H9 (cell line): ENCODE measurements around the gene ACBD6. TPM values are rescaled to one million over a fixed set of nuclear protein-coding genes. Genes with fewer than 3 reads are reported as not detected.

Experiments
- DNase-seq: peaks from one replicate; pipeline ENCODE4 v3.0.0-alpha.2; 2017
- H2AFZ ChIP-seq: one replicate; pipeline ENCODE4 v1.6.1; 2013; ENCODE audit warnings: mild to moderate bottlenecking, low read length, control low read depth, moderate library complexity
- H2AK5ac ChIP-seq: 2 replicates; pipeline ENCODE4 v1.6.1; 2013; ENCODE audit warnings: low read length, control low read depth, mixed read lengths; ENCODE audit not compliant: insufficient read length
- H2BK120ac ChIP-seq: one replicate; pipeline ENCODE4 v1.6.1; 2013; ENCODE audit warnings: low read depth, mild to moderate bottlenecking, low read length, control low read depth, inconsistent platforms; ENCODE audit not compliant: poor library complexity, severe bottlenecking
- H2BK12ac ChIP-seq: 2 replicates; pipeline ENCODE4 v1.6.1; 2013; ENCODE audit warnings: low read length, control low read depth, mixed read lengths, low read depth; ENCODE audit not compliant: insufficient read length
- H2BK15ac ChIP-seq: 2 replicates; pipeline ENCODE4 v1.6.1; 2013; ENCODE audit warnings: low read depth, low read length, control low read depth
- H2BK20ac ChIP-seq: one replicate; pipeline ENCODE4 v1.6.1; 2013; ENCODE audit warnings: low read depth, mild to moderate bottlenecking, low read length, control low read depth, inconsistent platforms; ENCODE audit not compliant: poor library complexity, severe bottlenecking
- H2BK5ac ChIP-seq: 2 replicates; pipeline ENCODE4 v1.6.1; 2013; ENCODE audit warnings: low read length, control low read depth, mixed read lengths; ENCODE audit not compliant: insufficient read length
- H3K14ac ChIP-seq: 2 replicates; pipeline ENCODE4 v1.6.1; 2013; ENCODE audit warnings: low read length, control low read depth; ENCODE audit not compliant: insufficient read depth
- H3K18ac ChIP-seq: 2 replicates; pipeline ENCODE4 v1.6.1; 2013; ENCODE audit warnings: low read depth, mild to moderate bottlenecking, mixed read lengths, low read length, control low read depth; ENCODE audit not compliant: insufficient read length
- H3K23ac ChIP-seq: 2 replicates; pipeline ENCODE4 v1.6.1; 2013; ENCODE audit warnings: low read length, control low read depth, mixed read lengths, low read depth; ENCODE audit not compliant: insufficient read length
- H3K23me2 ChIP-seq: 2 replicates; pipeline ENCODE4 v1.6.1; 2013; ENCODE audit warnings: low read depth, mild to moderate bottlenecking, mixed read lengths, low read length, control low read depth; ENCODE audit not compliant: insufficient read length, poor library complexity, severe bottlenecking
- H3K27ac ChIP-seq: 2 replicates; pipeline ENCODE4 v1.5.1; 2013; ENCODE audit warnings: low read length, control low read depth, mixed read lengths, low read depth; ENCODE audit not compliant: insufficient read length
- H3K27me3 ChIP-seq: 2 replicates; pipeline ENCODE4 v1.6.1; 2013; ENCODE audit warnings: low read length, control low read depth, inconsistent platforms; ENCODE audit not compliant: insufficient read depth
- H3K4ac ChIP-seq: 2 replicates; pipeline ENCODE4 v1.6.1; 2013; ENCODE audit warnings: low read depth, mild to moderate bottlenecking, control low read depth, inconsistent platforms, low read length, moderate library complexity
- H3K4me1 ChIP-seq: 2 replicates; pipeline ENCODE4 v1.6.1; 2013; ENCODE audit warnings: low read length, control low read depth, inconsistent platforms; ENCODE audit not compliant: insufficient read depth
- H3K4me2 ChIP-seq: 2 replicates; pipeline ENCODE4 v1.6.1; 2013; ENCODE audit warnings: low read length, control low read depth, mixed read lengths; ENCODE audit not compliant: insufficient read length, insufficient read depth
- H3K56ac ChIP-seq: 2 replicates; pipeline ENCODE4 v1.6.1; 2013; ENCODE audit warnings: low read depth, mild to moderate bottlenecking, mixed read lengths, low read length, control low read depth; ENCODE audit not compliant: insufficient read length
- H3K79me1 ChIP-seq: 2 replicates; pipeline ENCODE4 v1.6.1; 2013; ENCODE audit warnings: low read depth, mild to moderate bottlenecking, moderate library complexity, low read length, control low read depth, inconsistent platforms; ENCODE audit not compliant: insufficient read depth, poor library complexity, severe bottlenecking
- H3K79me2 ChIP-seq: 2 replicates; pipeline ENCODE4 v1.6.1; 2013; ENCODE audit warnings: low read length, control low read depth, inconsistent platforms; ENCODE audit not compliant: insufficient read depth
- H3K9ac ChIP-seq: 2 replicates; pipeline ENCODE4 v1.6.1; 2013; ENCODE audit warnings: low read length, control low read depth, mixed read lengths; ENCODE audit not compliant: insufficient read length; ENCODE audit errors: extremely low read depth
- H3K9me3 ChIP-seq: one replicate; pipeline ENCODE4 v1.6.1; 2013; ENCODE audit warnings: low read depth, low read length, inconsistent platforms; ENCODE audit not compliant: control insufficient read depth
- H3T11ph ChIP-seq: one replicate; pipeline ENCODE4 v1.6.1; 2013; ENCODE audit warnings: mild to moderate bottlenecking, low read length, control low read depth, inconsistent platforms
- H4K20me1 ChIP-seq: one replicate; pipeline ENCODE4 v1.6.1; 2013; ENCODE audit not compliant: control insufficient read depth, insufficient read length, insufficient read depth
- H4K5ac ChIP-seq: 2 replicates; pipeline ENCODE4 v1.6.1; 2013; ENCODE audit warnings: low read depth, mild to moderate bottlenecking, mixed read lengths, low read length, control low read depth; ENCODE audit not compliant: insufficient read length
- H4K8ac ChIP-seq: replicated peaks from 2 replicates; pipeline ENCODE4 v1.6.1; 2013; ENCODE audit warnings: low read length, control low read depth, mixed read lengths, low read depth; ENCODE audit not compliant: insufficient read length
- H4K91ac ChIP-seq: 2 replicates; pipeline ENCODE4 v1.6.1; 2013; ENCODE audit warnings: low read depth, mild to moderate bottlenecking, moderate library complexity, mixed read lengths, low read length, control low read depth; ENCODE audit not compliant: insufficient read length
- H3K27ac Mint-ChIP-seq, 3 experiments: 2 replicates in 2 of 3; 3 replicates in 1 of 3; pipeline ENCODE4 v1.8.0; 2020 to 2021; ENCODE audit warnings: mixed read lengths in 3 of 3, mild to moderate bottlenecking in 1 of 3, moderate library complexity in 1 of 3
- H3K27me3 Mint-ChIP-seq: 2 replicates; pipeline ENCODE4 v1.8.0; 2021; ENCODE audit warnings: low read depth, mild to moderate bottlenecking, moderate library complexity, mixed read lengths
- H3K36me3 Mint-ChIP-seq, 3 experiments: 2 replicates in 2 of 3; 3 replicates in 1 of 3; pipeline ENCODE4 v1.8.0; 2020 to 2021; ENCODE audit warnings: low read depth in 3 of 3, mixed read lengths in 3 of 3; ENCODE audit not compliant: insufficient read depth in 1 of 3
- H3K4me1 Mint-ChIP-seq, 2 experiments: 2 replicates each; pipeline ENCODE4 v1.8.0; 2020; ENCODE audit warnings: mixed read lengths in 2 of 2
- H3K4me3 Mint-ChIP-seq, 2 experiments: 2 replicates in 1 of 2; 3 replicates in 1 of 2; pipeline ENCODE4 v1.8.0; 2020 to 2021; ENCODE audit warnings: mild to moderate bottlenecking in 2 of 2, mixed read lengths in 2 of 2, moderate library complexity in 1 of 2
- H3K9me3 Mint-ChIP-seq, 2 experiments: 2 replicates in 1 of 2; 3 replicates in 1 of 2; pipeline ENCODE4 v1.8.0; 2020; ENCODE audit warnings: mild to moderate bottlenecking in 2 of 2, mixed read lengths in 2 of 2, moderate library complexity in 1 of 2
- CTCF ChIP-seq: fragments of 200-600 bp; sonication (generic); conservative IDR thresholded peaks from 3 replicates; pipeline ENCODE4 v1.8.0; 2021; ENCODE audit warnings: antibody characterized with exemption, mild to moderate bottlenecking
- WGBS: extraction: QIAGEN DNeasy Blood & Tissue Kit; methylation state at CpG from one replicate; pipeline ENCODE4 v1.1.7; 2013; ENCODE audit warnings: missing lambda C conversion rate, low lambda C conversion rate, mixed read lengths; ENCODE audit not compliant: insufficient read length; ENCODE audit errors: extremely low coverage; 5-methylcytosine and 5-hydroxymethylcytosine counted together
- total RNA-seq: library from RNA; stranded (reverse); gene quantifications from 2 replicates; pipeline ENCODE4 v1.2.1, GENCODE V29; 2021

ACBD6 gene
- total RNA-seq, 1 experiment from 2014 or later: 51.4 TPM

- Mint-ChIP-seq H3K4me3 (no peak overlapping the region), H3K36me3 (peaks cover 11 to 20% (median 13%) of the 10 kb centered on the region in 3 experiments; a peak in 6 of 7 replicates), H3K27me3 (no peaks in the 10 kb centered on the region), H3K4me1 (peaks cover 28 to 44% of the 10 kb centered on the region in 2 experiments), H3K9me3 (no peaks in the 10 kb centered on the region), H3K27ac (0 out of 7 replicates have a peak overlapping the region, but pooled peaks of 1 of the 3 experiments have one; percentile 10)
- Histone ChIP-seq H3K4me2 (no peak overlapping the region), H4K8ac (no peak overlapping the region), H2AK5ac (no peak overlapping the region), H3K14ac (no peak overlapping the region), H3K4ac (no peak overlapping the region), H2BK120ac (no peak overlapping the region), H4K5ac (no peak overlapping the region), H3K23ac (no peak overlapping the region), H3K23me2 (no peaks in the 10 kb centered on the region), H2AFZ (no peak overlapping the region), H3K9ac (no peak overlapping the region), H3K18ac (no peak overlapping the region), H3K27ac (no peak overlapping the region), H2BK12ac (no peak overlapping the region), H3K79me2 (no peaks in the 10 kb centered on the region), H2BK15ac (no peak overlapping the region), H3K4me1 (peaks cover 2% of the 10 kb centered on the region; the same call in 1 of the 2 replicates), H3T11ph (no peak overlapping the region), H2BK5ac (no peak overlapping the region), H4K20me1 (no peaks in the 10 kb centered on the region), H3K27me3 (no peaks in the 10 kb centered on the region), H3K9me3 (no peaks in the 10 kb centered on the region), H3K79me1 (peaks cover 2% of the 10 kb centered on the region), H2BK20ac (no peak overlapping the region), H3K56ac (no peak overlapping the region), H4K91ac (no peak overlapping the region)
- no CpG with 5 or more reads among the region's 8 CpGs for WGBS
- TF ChIP-seq CTCF: no peak
- no peak for DNase-seq
Observed at GRCh38 chr1:180484490-180484889, 17.9 kb downstream of the ACBD6 start.
